ENCODE measurements around the gene USP19.

The USP19 gene

GRCh38 chr3:49120096-49120437, 556 bp downstream of the USP19 start:
- Histone ChIP-seq H3K4me3 (ENCODE audit: insufficient read depth, low read length, poor library complexity, severe bottlenecking) (peak overlapping the region; percentile 72), H3K27ac (ENCODE audit: low read depth, low read length) (peak overlapping the region; percentile 59), H3K9me2 (replicated peaks; ENCODE audit: insufficient read depth, low read length) (no peaks in the 10 kb centered on the region), H3F3A (ENCODE audit: insufficient read depth) (peaks cover 15% of the 10 kb centered on the region), H4K20me1 (ENCODE audit: low read depth, low read length) (no peaks in the 10 kb centered on the region), H3K9me3 (ENCODE audit: insufficient read depth, low read length) (no peaks in the 10 kb centered on the region), H3K36me3 (ENCODE audit: low read length) (0 out of 2 replicates have a peak, but pooled peaks cover 3% of the 10 kb centered on the region), H3K4me2 (ENCODE audit: low read depth, low read length, poor library complexity, severe bottlenecking) (peak overlapping the region; percentile 90), H3K79me2 (ENCODE audit: insufficient read depth, low read length) (peaks cover 9% of the 10 kb centered on the region; the same call in 1 of the 2 replicates), H3K9ac (ENCODE audit: low read length) (peak overlapping the region; percentile 94), H3K27me3 (ENCODE audit: low read length) (no peaks in the 10 kb centered on the region), H2AFZ (ENCODE audit: low read depth, low read length, severe bottlenecking) (peak overlapping the region; percentile 67)
- no peak for TF ChIP-seq EZH2phosphoT487 (conservative IDR thresholded peaks at IDR 0.05; ENCODE audit: low read length)
- no peak for TF ChIP-seq CTCF (IDR thresholded peaks at IDR 0.05; ENCODE audit: insufficient read depth, low read length, poor library complexity, severe bottlenecking)

GRCh38 chr3:49119439-49119838, 1.2 kb downstream of the USP19 start:
- H3K27ac ChIP-seq (ENCODE audit: low read depth, low read length), result no peak overlapping the region
- H3K27me3 ChIP-seq (ENCODE audit: low read length), result no peaks in the 10 kb centered on the region
- H3K79me2 ChIP-seq (ENCODE audit: insufficient read depth, low read length), result peaks cover 9% of the 10 kb centered on the region; the same call in 1 of the 2 replicates
- H3K9me2 ChIP-seq (replicated peaks; ENCODE audit: insufficient read depth, low read length), result no peaks in the 10 kb centered on the region
- no peaks in the 10 kb centered on the region for H3K9me3 ChIP-seq (ENCODE audit: insufficient read depth, low read length)
- no peak overlapping the region for H2AFZ ChIP-seq (ENCODE audit: low read depth, low read length, severe bottlenecking)
- H3K4me2 ChIP-seq (ENCODE audit: low read depth, low read length, poor library complexity, severe bottlenecking), result peak overlapping the region; percentile 90
- H3K9ac ChIP-seq (ENCODE audit: low read length), result peak overlapping the region; percentile 94
- no peaks in the 10 kb centered on the region for H4K20me1 ChIP-seq (ENCODE audit: low read depth, low read length)
- peak overlapping the region; percentile 72 for H3K4me3 ChIP-seq (ENCODE audit: insufficient read depth, low read length, poor library complexity, severe bottlenecking)
- TF ChIP-seq EZH2phosphoT487 (conservative IDR thresholded peaks at IDR 0.05; ENCODE audit: low read length) (no peak), CTCF (IDR thresholded peaks at IDR 0.05; ENCODE audit: insufficient read depth, low read length, poor library complexity, severe bottlenecking) (no peak)
- 0 out of 2 replicates have a peak, but pooled peaks cover 3% of the 10 kb centered on the region for H3K36me3 ChIP-seq (ENCODE audit: low read length)
- H3F3A ChIP-seq (ENCODE audit: insufficient read depth), result peaks cover 15% of the 10 kb centered on the region

GRCh38 chr3:49119036-49119435, 1.6 kb downstream of the USP19 start:
- H2AFZ ChIP-seq (ENCODE audit: low read depth, low read length, severe bottlenecking), result no peak overlapping the region
- no peaks in the 10 kb centered on the region for H3K27me3 ChIP-seq (ENCODE audit: low read length)
- H4K20me1 ChIP-seq (ENCODE audit: low read depth, low read length), result no peaks in the 10 kb centered on the region
- no peaks in the 10 kb centered on the region for H3K9me3 ChIP-seq (ENCODE audit: insufficient read depth, low read length)
- no peaks in the 10 kb centered on the region for H3K9me2 ChIP-seq (replicated peaks; ENCODE audit: insufficient read depth, low read length)
- peaks cover 9% of the 10 kb centered on the region; the same call in 1 of the 2 replicates for H3K79me2 ChIP-seq (ENCODE audit: insufficient read depth, low read length)
- H3K27ac ChIP-seq (ENCODE audit: low read depth, low read length), result no peak overlapping the region
- no peak overlapping the region for H3K9ac ChIP-seq (ENCODE audit: low read length)
- H3K36me3 ChIP-seq (ENCODE audit: low read length), result 0 out of 2 replicates have a peak, but pooled peaks cover 3% of the 10 kb centered on the region
- no peak overlapping the region for H3K4me3 ChIP-seq (ENCODE audit: insufficient read depth, low read length, poor library complexity, severe bottlenecking)
- H3K4me2 ChIP-seq (ENCODE audit: low read depth, low read length, poor library complexity, severe bottlenecking), result peak overlapping the region; percentile 90
- H3F3A ChIP-seq (ENCODE audit: insufficient read depth), result peaks cover 15% of the 10 kb centered on the region
- TF ChIP-seq EZH2phosphoT487 (conservative IDR thresholded peaks at IDR 0.05; ENCODE audit: low read length) (no peak), CTCF (IDR thresholded peaks at IDR 0.05; ENCODE audit: insufficient read depth, low read length, poor library complexity, severe bottlenecking) (no peak)

Measured in SU-DHL-6 (cell line).